Ishikawa (cell line): ENCODE data around the gene CHD9NB.

ENCODE experiments used
- CEBPB ChIP-seq: IDR thresholded peaks from 2 replicates; pipeline ENCODE4 v1.6.1; 2012
- CREB1 ChIP-seq: IDR thresholded peaks from 2 replicates; pipeline ENCODE4 v1.6.1; 2012; ENCODE audit warnings: low read depth
- EGR1 ChIP-seq: IDR thresholded peaks from 2 replicates; pipeline ENCODE4 v1.6.1; 2012
- EP300 ChIP-seq: IDR thresholded peaks from 2 replicates; pipeline ENCODE4 v1.6.1; 2012; ENCODE audit warnings: borderline replicate concordance
- FOXM1 ChIP-seq: IDR thresholded peaks from 2 replicates; pipeline ENCODE4 v1.6.1; 2012; ENCODE audit warnings: low read depth, borderline replicate concordance
- NFIC ChIP-seq: IDR thresholded peaks from 2 replicates; pipeline ENCODE4 v1.6.1; 2012
- RAD21 ChIP-seq: IDR thresholded peaks from 2 replicates; pipeline ENCODE4 v1.6.1; 2012; ENCODE audit warnings: low read depth
- TAF1 ChIP-seq: IDR thresholded peaks from 2 replicates; pipeline ENCODE4 v1.6.1; 2012; ENCODE audit warnings: low read depth, mild to moderate bottlenecking
- TCF12 ChIP-seq: IDR thresholded peaks from 2 replicates; pipeline ENCODE4 v1.6.1; 2012; ENCODE audit warnings: low read depth
- TEAD4 ChIP-seq: IDR thresholded peaks from 2 replicates; pipeline ENCODE4 v1.6.1; 2012
- USF1 ChIP-seq: IDR thresholded peaks from 2 replicates; pipeline ENCODE4 v1.6.1; 2012
- YY1 ChIP-seq: IDR thresholded peaks from 2 replicates; pipeline ENCODE4 v1.6.1; 2012; ENCODE audit warnings: low read depth
- ZBTB7A ChIP-seq: IDR thresholded peaks from 2 replicates; pipeline ENCODE4 v1.6.1; 2012; ENCODE audit warnings: low read depth
- TF ChIP-seq, protein P1 (sequence below): IDR thresholded peaks from 2 replicates; pipeline ENCODE4 v1.6.1; 2012; ENCODE audit warnings: low read depth, mild to moderate bottlenecking
- TF ChIP-seq, protein P2 (sequence below): IDR thresholded peaks from 2 replicates; pipeline ENCODE4 v1.6.1; 2012

The CHD9NB gene

DNA sequence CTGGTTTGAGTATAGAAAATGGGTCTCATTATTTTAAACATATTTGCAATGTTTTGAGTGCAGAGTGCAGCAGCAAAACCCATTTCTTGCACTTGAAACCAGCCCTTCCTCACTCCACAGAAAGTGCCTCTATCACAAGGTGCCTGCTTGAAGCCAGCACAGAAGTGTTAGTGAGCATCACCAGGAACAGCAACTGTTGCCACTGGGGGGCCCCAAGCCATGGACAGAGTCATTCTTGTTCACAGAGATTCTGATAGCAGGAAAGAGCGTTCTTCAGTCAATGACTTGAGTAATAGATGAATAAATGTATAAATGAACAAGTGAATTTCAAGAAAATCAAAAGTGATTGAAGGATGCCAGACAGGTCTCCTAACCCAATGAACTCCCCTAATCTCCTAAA, 45.6 kb downstream of the CHD9NB start:
- TF ChIP-seq TEAD4 (no peak), YY1 (no peak), EP300 (no peak), CREB1 (no peak), TAF1 (no peak), EGR1 (no peak), USF1 (no peak), NFIC (no peak), FOXM1 (no peak), CEBPB (no peak)
- TF ChIP-seq, protein P1, sequence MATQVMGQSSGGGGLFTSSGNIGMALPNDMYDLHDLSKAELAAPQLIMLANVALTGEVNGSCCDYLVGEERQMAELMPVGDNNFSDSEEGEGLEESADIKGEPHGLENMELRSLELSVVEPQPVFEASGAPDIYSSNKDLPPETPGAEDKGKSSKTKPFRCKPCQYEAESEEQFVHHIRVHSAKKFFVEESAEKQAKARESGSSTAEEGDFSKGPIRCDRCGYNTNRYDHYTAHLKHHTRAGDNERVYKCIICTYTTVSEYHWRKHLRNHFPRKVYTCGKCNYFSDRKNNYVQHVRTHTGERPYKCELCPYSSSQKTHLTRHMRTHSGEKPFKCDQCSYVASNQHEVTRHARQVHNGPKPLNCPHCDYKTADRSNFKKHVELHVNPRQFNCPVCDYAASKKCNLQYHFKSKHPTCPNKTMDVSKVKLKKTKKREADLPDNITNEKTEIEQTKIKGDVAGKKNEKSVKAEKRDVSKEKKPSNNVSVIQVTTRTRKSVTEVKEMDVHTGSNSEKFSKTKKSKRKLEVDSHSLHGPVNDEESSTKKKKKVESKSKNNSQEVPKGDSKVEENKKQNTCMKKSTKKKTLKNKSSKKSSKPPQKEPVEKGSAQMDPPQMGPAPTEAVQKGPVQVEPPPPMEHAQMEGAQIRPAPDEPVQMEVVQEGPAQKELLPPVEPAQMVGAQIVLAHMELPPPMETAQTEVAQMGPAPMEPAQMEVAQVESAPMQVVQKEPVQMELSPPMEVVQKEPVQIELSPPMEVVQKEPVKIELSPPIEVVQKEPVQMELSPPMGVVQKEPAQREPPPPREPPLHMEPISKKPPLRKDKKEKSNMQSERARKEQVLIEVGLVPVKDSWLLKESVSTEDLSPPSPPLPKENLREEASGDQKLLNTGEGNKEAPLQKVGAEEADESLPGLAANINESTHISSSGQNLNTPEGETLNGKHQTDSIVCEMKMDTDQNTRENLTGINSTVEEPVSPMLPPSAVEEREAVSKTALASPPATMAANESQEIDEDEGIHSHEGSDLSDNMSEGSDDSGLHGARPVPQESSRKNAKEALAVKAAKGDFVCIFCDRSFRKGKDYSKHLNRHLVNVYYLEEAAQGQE: no peak

DNA sequence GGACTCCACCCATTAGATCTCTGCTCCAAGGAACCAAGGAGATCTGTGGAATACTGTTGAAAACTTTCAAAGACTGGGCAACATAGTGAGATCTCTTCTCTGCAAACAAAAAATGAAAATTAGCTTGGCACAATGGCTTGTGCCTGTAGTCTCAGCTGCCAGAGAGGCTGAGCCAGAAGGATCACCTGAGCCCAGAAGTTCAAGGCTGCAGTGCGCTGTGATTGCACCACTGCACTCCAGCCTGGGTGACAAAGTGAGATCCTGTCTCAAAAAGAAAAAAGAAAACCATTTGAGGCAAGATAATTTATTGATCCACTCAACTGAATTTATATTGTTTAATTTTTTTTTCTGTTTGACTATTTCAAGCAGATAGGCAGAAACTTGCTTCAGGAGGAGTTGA, 54.8 kb downstream of the CHD9NB start:
- TF ChIP-seq TEAD4 (no peak), FOXM1 (no peak), TCF12 (no peak), USF1 (no peak), TAF1 (no peak), EP300 (no peak), CEBPB (no peak), CREB1 (no peak), RAD21 (no peak), NFIC (no peak), YY1 (no peak), EGR1 (no peak)
- TF ChIP-seq, protein P1: no peak
- TF ChIP-seq, protein P2, sequence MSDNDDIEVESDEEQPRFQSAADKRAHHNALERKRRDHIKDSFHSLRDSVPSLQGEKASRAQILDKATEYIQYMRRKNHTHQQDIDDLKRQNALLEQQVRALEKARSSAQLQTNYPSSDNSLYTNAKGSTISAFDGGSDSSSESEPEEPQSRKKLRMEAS: no peak

DNA sequence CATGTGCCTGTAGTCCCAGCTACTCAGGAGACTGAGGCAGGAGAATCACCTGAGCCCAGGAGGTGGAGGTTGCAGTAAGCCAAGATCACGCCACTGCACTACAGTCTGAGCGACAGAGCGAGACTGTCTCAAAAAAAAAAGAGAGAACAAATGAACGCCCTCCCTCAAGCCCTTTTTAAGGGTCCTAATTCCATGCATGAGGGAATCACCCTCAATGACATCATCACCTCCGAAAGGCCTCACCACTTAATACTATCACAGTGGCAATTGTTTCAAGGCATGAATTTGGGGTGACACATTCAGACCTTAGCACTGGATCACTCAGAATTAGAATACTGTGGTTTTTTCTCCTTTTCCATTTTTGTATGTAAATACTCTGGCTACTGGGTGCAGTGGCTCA, 57.8 kb downstream of the CHD9NB start:
- TF ChIP-seq, protein P2: no peak
- TF ChIP-seq NFIC (no peak), RAD21 (no peak), CREB1 (no peak), TEAD4 (no peak), CEBPB (no peak), ZBTB7A (no peak), TAF1 (no peak), FOXM1 (no peak), USF1 (no peak), EP300 (no peak), YY1 (no peak), TCF12 (no peak)
- TF ChIP-seq, protein P1: no peak

DNA sequence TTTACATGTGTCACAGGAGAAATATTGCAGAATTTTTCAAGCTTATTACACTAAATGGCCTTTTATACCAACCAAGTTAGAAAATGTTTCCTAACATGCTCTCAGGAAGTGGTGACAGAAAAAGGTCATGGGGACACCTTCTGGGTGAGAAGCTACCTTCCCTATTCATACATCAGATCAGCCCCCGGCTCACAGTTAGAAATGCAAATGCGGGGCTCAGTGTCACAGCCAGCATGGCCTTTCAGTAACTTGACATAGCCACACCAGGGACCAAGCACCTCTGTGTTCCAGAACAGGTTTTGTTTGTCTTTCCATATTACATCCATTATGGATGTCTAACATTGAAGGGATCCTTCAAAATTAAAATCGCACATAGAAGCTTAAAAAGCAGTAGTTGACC, 59.5 kb downstream of the CHD9NB start:
- TF ChIP-seq TAF1 (no peak), YY1 (no peak), CREB1 (no peak), RAD21 (no peak), EP300 (no peak), TCF12 (no peak), ZBTB7A (no peak), CEBPB (no peak), EGR1 (no peak), USF1 (no peak), FOXM1 (no peak)
- TF ChIP-seq, protein P1: no peak
- TF ChIP-seq, protein P2: no peak
